Measurements from ENCODE around the gene NCOA3. TPM values are rescaled to one million over a fixed set of nuclear protein-coding genes. Genes with fewer than 3 reads are reported as not detected.

Gene NCOA3
- total and polyA plus RNA-seq, 7 donors = 4.8 to 51.0 (median 22.8) TPM

DNA sequence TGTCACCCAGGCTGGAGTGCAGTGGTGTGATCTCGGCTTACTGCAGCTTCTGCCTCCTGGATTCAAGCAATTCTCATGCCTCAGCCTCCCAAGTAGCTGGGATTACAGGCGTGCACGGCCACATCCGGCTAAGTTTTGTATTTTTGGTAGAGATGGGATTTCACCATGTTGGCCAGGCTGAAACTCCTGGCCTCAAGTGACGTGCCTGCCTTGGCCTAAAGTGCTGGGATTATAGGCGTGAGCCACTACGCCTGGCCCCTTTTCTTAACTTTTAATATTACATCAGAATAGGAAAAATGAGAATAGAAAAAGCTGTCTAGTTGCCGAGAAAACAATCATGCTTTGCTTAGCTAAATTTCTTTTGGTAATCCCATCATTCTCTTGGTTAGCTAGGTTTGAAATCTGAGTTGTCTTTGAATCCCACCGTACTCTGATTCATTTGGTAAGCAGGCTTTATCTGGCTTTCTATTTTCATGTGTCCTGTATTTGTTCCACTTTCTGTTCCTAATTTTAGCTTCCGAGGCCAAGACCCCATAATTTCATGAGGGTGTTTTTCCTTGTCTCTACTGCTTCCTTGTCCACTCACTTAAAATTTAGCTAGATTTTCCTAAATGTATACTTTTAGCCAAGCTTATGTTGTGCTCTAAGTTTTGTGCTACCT is 83.5 kb downstream of the NCOA3 start:
- no peak overlapping the region for H3K4me3 ChIP-seq
- no peak overlapping the region for H3K27ac ChIP-seq
- H3K36me3 ChIP-seq = no peaks in the 10 kb centered on the region
- H3K9me3 ChIP-seq = no peaks in the 10 kb centered on the region
- no peaks in the 10 kb centered on the region for H3K27me3 ChIP-seq
- 87 to 89% methylated on average over 10 of the region's 10 CpGs for WGBS, 2 donors
- no peak for DNase-seq
- no peak for TF ChIP-seq POLR2A (IDR thresholded peaks at IDR 0.05)
- TF ChIP-seq, protein P1, sequence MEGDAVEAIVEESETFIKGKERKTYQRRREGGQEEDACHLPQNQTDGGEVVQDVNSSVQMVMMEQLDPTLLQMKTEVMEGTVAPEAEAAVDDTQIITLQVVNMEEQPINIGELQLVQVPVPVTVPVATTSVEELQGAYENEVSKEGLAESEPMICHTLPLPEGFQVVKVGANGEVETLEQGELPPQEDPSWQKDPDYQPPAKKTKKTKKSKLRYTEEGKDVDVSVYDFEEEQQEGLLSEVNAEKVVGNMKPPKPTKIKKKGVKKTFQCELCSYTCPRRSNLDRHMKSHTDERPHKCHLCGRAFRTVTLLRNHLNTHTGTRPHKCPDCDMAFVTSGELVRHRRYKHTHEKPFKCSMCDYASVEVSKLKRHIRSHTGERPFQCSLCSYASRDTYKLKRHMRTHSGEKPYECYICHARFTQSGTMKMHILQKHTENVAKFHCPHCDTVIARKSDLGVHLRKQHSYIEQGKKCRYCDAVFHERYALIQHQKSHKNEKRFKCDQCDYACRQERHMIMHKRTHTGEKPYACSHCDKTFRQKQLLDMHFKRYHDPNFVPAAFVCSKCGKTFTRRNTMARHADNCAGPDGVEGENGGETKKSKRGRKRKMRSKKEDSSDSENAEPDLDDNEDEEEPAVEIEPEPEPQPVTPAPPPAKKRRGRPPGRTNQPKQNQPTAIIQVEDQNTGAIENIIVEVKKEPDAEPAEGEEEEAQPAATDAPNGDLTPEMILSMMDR (IDR thresholded peaks at IDR 0.05) = no peak
- TF ChIP-seq EP300 (IDR thresholded peaks at IDR 0.05) = no peak
- H3K4me1 ChIP-seq = peaks cover 0 to 17% (median 6%) of the 10 kb centered on the region in 4 donors
- intact Hi-C loops (cut with DNase I) = no loop called here

GRCh38 chr20:47586649-47587294 is 85.1 kb downstream of the NCOA3 start:
- Histone ChIP-seq H3K9me3 (no peaks in the 10 kb centered on the region), H3K27ac (no peak overlapping the region), H3K36me3 (no peaks in the 10 kb centered on the region), H3K27me3 (no peaks in the 10 kb centered on the region), H3K4me3 (no peak overlapping the region), H3K4me1 (peaks cover 0 to 11% (median 1%) of the 10 kb centered on the region in 4 donors)
- TF ChIP-seq POLR2A (IDR thresholded peaks at IDR 0.05) (no peak), EP300 (IDR thresholded peaks at IDR 0.05) (no peak), POLR2AphosphoS5 (IDR thresholded peaks at IDR 0.05) (no peak)
- TF ChIP-seq, protein P1 (IDR thresholded peaks at IDR 0.05) = no peak
- intact Hi-C loops (cut with DNase I) = no loop called here
- 88 to 90% methylated on average over 6 of the region's 6 CpGs for WGBS, 2 donors
- no peak for DNase-seq

- H3K27ac ChIP-seq = no peak overlapping the region
- no peaks in the 10 kb centered on the region for H3K27me3 ChIP-seq
- H3K4me1 ChIP-seq = peaks cover 0 to 7% (median 3%) of the 10 kb centered on the region in 4 donors
- H3K9me3 ChIP-seq = no peaks in the 10 kb centered on the region
- no peak for DNase-seq
- intact Hi-C loops (cut with DNase I) = no loop called here
- WGBS, 2 donors = 91 to 95% methylated on average over 8 of the region's 8 CpGs
- no peaks in the 10 kb centered on the region for H3K36me3 ChIP-seq
- H3K4me3 ChIP-seq = no peak overlapping the region
- TF ChIP-seq EP300 (IDR thresholded peaks at IDR 0.05) (no peak), POLR2AphosphoS5 (IDR thresholded peaks at IDR 0.05) (no peak), POLR2A (IDR thresholded peaks at IDR 0.05) (no peak)
- TF ChIP-seq, protein P1 (IDR thresholded peaks at IDR 0.05) = no peak
Observed at GRCh38 chr20:47588158-47588557, 86.5 kb downstream of the NCOA3 start.

DNA sequence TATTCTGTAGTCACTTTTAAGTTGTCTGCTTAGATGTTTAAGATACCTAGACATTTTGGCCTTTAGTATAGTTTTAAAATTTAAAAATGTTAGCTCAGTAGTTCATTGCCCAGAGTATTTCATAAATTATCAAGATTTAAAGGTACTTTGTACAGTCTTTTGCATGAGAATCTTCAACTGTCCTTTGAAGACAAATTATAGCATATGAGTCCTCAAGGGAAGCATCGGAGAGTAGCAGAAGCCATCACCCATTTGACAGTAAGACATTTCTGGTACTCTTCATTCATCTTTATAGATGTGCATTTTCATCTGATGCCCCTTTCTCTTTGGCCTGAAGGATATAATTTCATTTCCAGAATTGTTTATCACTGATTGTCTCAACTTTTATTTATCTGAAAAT is 89.5 kb downstream of the NCOA3 start:
- Histone ChIP-seq H3K27ac (no peak overlapping the region), H3K4me1 (peaks cover 0 to 6% (median 2%) of the 10 kb centered on the region in 4 donors), H3K4me3 (no peak overlapping the region), H3K27me3 (no peaks in the 10 kb centered on the region), H3K36me3 (no peaks in the 10 kb centered on the region), H3K9me3 (no peaks in the 10 kb centered on the region)
- DNase-seq = no peak
- TF ChIP-seq EP300 (IDR thresholded peaks at IDR 0.05) (no peak), POLR2A (IDR thresholded peaks at IDR 0.05) (no peak), POLR2AphosphoS5 (IDR thresholded peaks at IDR 0.05) (no peak)
- TF ChIP-seq, protein P1 (IDR thresholded peaks at IDR 0.05) = no peak
- 91 to 95% methylated on average over 1 of the region's 1 CpG for WGBS, 2 donors
- intact Hi-C loops (cut with DNase I) = no loop called here
